Measurements from ENCODE around the gene ASTN2.

GRCh38 chr9:117103438-117104110 is 311.3 kb downstream of the ASTN2 start:
- no peak for TF ChIP-seq CTCF (IDR thresholded peaks at IDR 0.05; ENCODE audit: low read length)
- no peak for TF ChIP-seq EZH2 (optimal IDR thresholded peaks at IDR 0.05; ENCODE audit: low read depth, low read length)
- TF ChIP-seq EZH2phosphoT487 (IDR thresholded peaks at IDR 0.05; ENCODE audit: low read length): no peak

Data from MM.1S (cell line).